Uterus (tissue), 4 donors: ENCODE data around the gene ADIPOR2. TPM values are rescaled to one million over a fixed set of nuclear protein-coding genes. Genes with fewer than 3 reads are reported as not detected.
A peak's percentile ranks its signal among the peaks of the same experiment; 100 is the strongest.

Experiments used
- DNase-seq, 2 donors: peaks; one replicate each; pipeline ENCODE4 v3.0.0-alpha.2; 2019 to 2020
- H3K27ac ChIP-seq, 2 donors: fragments of 200-600 bp; sonication (generic); 1 replicate in 1 of 2; 2 replicates in 1 of 2; pipeline ENCODE4 v1.5.1; 2016 to 2018
- H3K27me3 ChIP-seq, 2 donors: fragments of 200-600 bp; sonication (generic); one replicate each; pipeline ENCODE4 v1.5.1; 2018 to 2019; ENCODE audit warnings: control low read depth in 1 of 2
- H3K36me3 ChIP-seq, 2 donors: fragments of 200-600 bp; sonication (generic); one replicate each; pipeline ENCODE4 v1.5.1; 2019; ENCODE audit warnings: control low read depth in 1 of 2
- H3K4me1 ChIP-seq, 2 donors: fragments of 200-600 bp; sonication (generic); one replicate each; pipeline ENCODE4 v1.5.1; 2018 to 2019; ENCODE audit warnings: control low read depth in 1 of 2
- H3K4me3 ChIP-seq, 2 donors: fragments of 200-600 bp; sonication (generic); 1 replicate in 1 of 2; 2 replicates in 1 of 2; pipeline ENCODE4 v1.5.1; 2018 to 2019; ENCODE audit warnings: mild to moderate bottlenecking in 1 of 2
- H3K9me3 ChIP-seq, 2 donors: fragments of 200-600 bp; sonication (generic); one replicate each; pipeline ENCODE4 v1.5.1; 2019; ENCODE audit warnings: control low read depth in 1 of 2
- CTCF ChIP-seq, 4 experiments: fragments of 200-600 bp in 2 of 4; fragments of 450-650 bp in 2 of 4; sonication (generic) in 2 of 4; IDR thresholded peaks; one replicate each; pipeline ENCODE4 v1.5.1; 2016 to 2019; ENCODE audit warnings: antibody characterized with exemption in 4 of 4, mild to moderate bottlenecking in 2 of 4, moderate library complexity in 1 of 4
- POLR2A ChIP-seq, 2 donors: fragments of 450-650 bp; IDR thresholded peaks; one replicate each; pipeline ENCODE4 v1.6.1; 2016; ENCODE audit warnings: antibody characterized with exemption in 2 of 2, mild to moderate bottlenecking in 1 of 2, moderate library complexity in 1 of 2
- intact Hi-C: fragments of 100-400 bp; cut with DNase I; formaldehyde crosslinking; loops from one replicate; pipeline ENCODE4 v1.15.1; 2023; ENCODE audit warnings: low total_unique reads
- total RNA-seq, 4 donors: library from RNA; depleted of rRNA in 3 of 4; stranded (reverse); fragments of >200 nt in 3 of 4; gene quantifications; one replicate each; pipeline versions ENCODE4 v1.1.0 to v1.2.4, GENCODE V29; 2014 to 2023
- donor health status: DM: yes; HTN: yes; CAD: no.

ADIPOR2 gene
- total RNA-seq, 4 donors from 2014 or later = 30.3 to 71.2 (median 42.3) TPM

- no peaks in the 10 kb centered on the region for H3K27me3 ChIP-seq
- intact Hi-C loops = no loop called here
- no peak overlapping the region for H3K27ac ChIP-seq
- no peak for DNase-seq
- no peaks in the 10 kb centered on the region for H3K9me3 ChIP-seq
- H3K36me3 ChIP-seq = no peaks in the 10 kb centered on the region
- no peak overlapping the region for H3K4me3 ChIP-seq
- no peaks in the 10 kb centered on the region for H3K4me1 ChIP-seq
- TF ChIP-seq CTCF (IDR thresholded peaks at IDR 0.05) (no peak), POLR2A (IDR thresholded peaks at IDR 0.05) (no peak)
Observed at GRCh38 chr12:1645819-1646218, 45.1 kb upstream of the ADIPOR2 start.

- Histone ChIP-seq H3K27ac (no peak overlapping the region), H3K4me3 (no peak overlapping the region), H3K27me3 (no peaks in the 10 kb centered on the region), H3K9me3 (no peaks in the 10 kb centered on the region), H3K36me3 (no peaks in the 10 kb centered on the region), H3K4me1 (no peaks in the 10 kb centered on the region)
- no peak for TF ChIP-seq CTCF (IDR thresholded peaks at IDR 0.05)
- TF ChIP-seq POLR2A (IDR thresholded peaks at IDR 0.05) = no peak
- intact Hi-C loops = no loop called here
- DNase-seq = no peak
Observed at GRCh38 chr12:1646569-1647284, 44.1 kb upstream of the ADIPOR2 start.

GRCh38 chr12:1647285-1647669, 43.6 kb upstream of the ADIPOR2 start:
- H3K36me3 ChIP-seq = no peaks in the 10 kb centered on the region
- no peak for DNase-seq
- no peak overlapping the region for H3K4me3 ChIP-seq
- no peaks in the 10 kb centered on the region for H3K4me1 ChIP-seq
- no peak overlapping the region for H3K27ac ChIP-seq
- no peak for TF ChIP-seq CTCF (IDR thresholded peaks at IDR 0.05)
- TF ChIP-seq POLR2A (IDR thresholded peaks at IDR 0.05) = no peak
- H3K9me3 ChIP-seq = no peaks in the 10 kb centered on the region
- H3K27me3 ChIP-seq = no peaks in the 10 kb centered on the region
- intact Hi-C loops = no loop called here

GRCh38 chr12:1650260-1650977, 40.5 kb upstream of the ADIPOR2 start:
- Histone ChIP-seq H3K4me3 (no peak overlapping the region), H3K4me1 (no peaks in the 10 kb centered on the region), H3K27ac (peak overlapping the region; percentile 24 to 57), H3K36me3 (no peaks in the 10 kb centered on the region), H3K27me3 (no peaks in the 10 kb centered on the region), H3K9me3 (no peaks in the 10 kb centered on the region)
- no peak for DNase-seq
- TF ChIP-seq CTCF (IDR thresholded peaks at IDR 0.05) = no peak
- TF ChIP-seq POLR2A (IDR thresholded peaks at IDR 0.05) = no peak
- intact Hi-C loops = loop anchor here (5.0 kb wide), 1 partner anchor 142 kb away; no protein-coding TSS in a partner anchor

GRCh38 chr12:1650978-1651361, 39.9 kb upstream of the ADIPOR2 start:
- Histone ChIP-seq H3K27me3 (no peaks in the 10 kb centered on the region), H3K9me3 (no peaks in the 10 kb centered on the region), H3K4me3 (no peak overlapping the region), H3K4me1 (no peaks in the 10 kb centered on the region), H3K36me3 (no peaks in the 10 kb centered on the region), H3K27ac (peak overlapping the region; percentile 24 to 57)
- no peak for DNase-seq
- TF ChIP-seq POLR2A (IDR thresholded peaks at IDR 0.05) (no peak), CTCF (IDR thresholded peaks at IDR 0.05) (no peak)
- intact Hi-C loops = loop anchor here (5.0 kb wide), 1 partner anchor 141 kb away; no protein-coding TSS in a partner anchor
